Stimulated activated CD8-positive, alpha-beta memory T cell treated with anti-CD3 and anti-CD28 coated beads, Interleukin-4, amount 100 ng/mL, for 48 hours (primary cell): Measurements from ENCODE around the gene MAP10.

Source experiments
- DNase-seq: peaks from one replicate; pipeline ENCODE4 v3.0.0-alpha.2; 2020

The MAP10 gene

DNA sequence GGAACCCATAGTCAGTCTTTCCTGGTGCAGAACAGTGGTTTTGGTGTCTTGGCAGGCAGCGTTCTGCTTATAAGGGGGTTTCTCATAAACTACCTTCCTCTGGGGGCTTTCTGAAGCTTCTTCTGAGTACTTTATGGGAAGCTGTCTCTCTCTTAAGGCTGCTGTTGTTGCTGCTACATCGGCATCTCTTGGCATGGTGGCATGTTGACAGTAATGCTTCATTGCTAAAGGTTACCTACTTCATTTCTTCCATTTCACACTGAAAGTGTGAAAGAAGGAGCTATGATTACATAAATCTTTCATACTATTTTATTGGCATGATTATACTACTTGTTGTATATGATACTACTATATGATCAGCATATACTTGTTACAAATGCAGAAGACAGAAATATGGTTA lies 6.3 kb upstream of the MAP10 start:
- no peak for DNase-seq

DNA sequence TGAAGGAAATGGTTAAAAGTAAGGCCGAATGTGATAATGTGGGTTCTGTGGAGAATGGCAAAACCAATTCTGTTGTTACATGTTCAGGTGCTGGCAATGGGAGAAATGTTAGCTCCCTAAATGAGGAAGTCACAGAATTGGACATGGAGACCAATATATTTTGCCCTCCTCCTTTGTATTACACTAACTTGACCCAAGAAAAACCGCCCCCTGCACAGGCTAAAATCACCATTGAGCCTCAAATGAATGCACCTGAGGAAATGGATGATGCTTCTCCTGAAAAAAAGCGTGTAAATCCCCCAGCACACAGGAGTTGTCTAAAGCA lies 932 bp downstream of the MAP10 start:
- DNase-seq, result no peak

DNA sequence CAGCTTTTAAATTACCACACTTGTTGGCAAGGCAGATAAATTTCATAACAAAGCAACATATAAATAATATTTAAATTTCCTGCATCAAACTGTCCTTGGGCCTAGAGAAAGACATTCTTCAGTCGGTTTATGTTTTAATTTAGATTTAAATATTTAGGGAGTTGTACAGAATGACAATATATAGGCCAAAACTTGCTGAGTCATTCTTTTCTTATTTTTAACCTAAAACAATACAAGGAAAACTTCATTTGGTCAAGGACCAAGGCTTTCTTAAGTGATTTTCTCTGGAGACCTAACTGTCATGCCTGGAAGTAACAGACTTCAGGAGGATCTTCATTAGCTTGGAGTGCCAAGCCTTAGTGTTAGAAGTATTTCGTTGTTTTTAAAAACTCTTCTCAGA lies 5.6 kb downstream of the MAP10 start:
- no peak for DNase-seq

DNA sequence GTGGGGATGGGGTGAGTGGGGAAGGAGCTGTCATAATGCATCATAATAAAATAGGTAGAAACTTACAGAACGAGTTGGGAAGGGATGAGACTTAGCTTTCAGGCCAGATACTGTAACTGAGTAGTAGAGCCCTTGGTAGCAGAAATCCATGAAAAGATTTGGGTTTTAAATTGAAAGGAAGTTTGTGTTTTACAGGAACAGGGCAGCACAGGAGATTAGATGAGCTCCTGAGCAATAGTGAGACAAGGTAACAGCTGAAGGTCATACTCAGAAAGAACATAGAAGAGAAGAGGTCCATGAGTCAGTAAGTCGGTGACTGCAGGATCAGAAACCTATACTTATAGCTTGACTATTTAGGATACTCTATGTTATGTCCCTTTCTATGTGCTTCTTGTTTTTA lies 7.3 kb downstream of the MAP10 start:
- no peak for DNase-seq

DNA sequence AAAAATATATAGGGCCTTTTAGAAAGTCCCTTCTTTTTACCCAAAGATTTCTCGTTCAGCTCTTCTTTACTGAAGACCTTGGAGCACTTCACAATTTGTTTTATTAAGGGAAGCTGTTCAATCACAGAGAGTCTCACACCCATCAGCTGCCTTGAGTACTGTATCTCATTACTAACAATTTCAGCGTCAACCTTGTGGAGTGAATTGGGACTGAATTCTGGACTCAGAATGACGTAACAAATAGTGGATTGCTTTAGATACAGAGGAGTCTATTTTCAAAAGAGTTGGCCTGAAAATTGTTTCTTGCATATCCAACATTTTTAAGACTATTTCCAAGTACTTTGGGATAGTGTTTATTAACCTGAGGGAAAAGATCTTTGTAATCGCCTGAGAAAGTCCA lies 7.9 kb downstream of the MAP10 start:
- no peak for DNase-seq

DNA sequence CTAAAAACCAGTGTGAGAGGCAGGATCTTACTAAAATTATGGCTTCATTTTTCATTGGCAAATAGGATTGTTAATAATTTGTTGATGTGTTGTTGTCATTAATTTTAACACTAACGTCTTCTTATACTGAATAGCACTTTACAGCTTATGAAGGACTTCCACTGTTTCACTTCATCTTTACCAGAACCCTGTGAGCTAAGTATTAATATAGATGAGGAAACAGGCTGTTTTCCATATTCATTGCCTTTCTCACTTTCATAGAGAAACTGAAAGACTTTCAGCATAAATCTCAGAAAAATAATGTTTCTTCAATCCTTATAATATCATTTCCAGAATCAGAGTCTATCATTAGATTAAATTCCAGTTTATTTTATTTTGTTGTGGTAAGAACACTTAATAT lies 8.5 kb downstream of the MAP10 start:
- no peak for DNase-seq

DNA sequence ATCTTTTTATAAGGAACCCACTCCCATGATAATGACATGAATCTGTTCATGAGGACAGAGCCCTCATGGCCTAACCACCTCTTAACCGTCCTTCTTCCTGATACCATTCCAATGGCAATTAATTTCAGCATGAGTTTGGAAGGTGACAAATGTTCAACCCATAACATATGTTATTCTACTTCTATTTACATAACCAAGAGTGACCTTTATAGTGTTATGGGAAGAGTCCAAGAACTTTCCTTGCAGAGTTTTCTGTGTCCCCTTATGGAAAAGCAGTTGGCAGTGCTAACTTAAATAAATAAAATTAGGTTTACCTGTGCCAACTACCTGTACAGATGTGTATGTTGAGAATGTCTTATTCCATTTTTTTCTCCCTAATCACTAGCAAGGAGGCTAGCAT lies 11.1 kb downstream of the MAP10 start:
- no peak for DNase-seq

DNA sequence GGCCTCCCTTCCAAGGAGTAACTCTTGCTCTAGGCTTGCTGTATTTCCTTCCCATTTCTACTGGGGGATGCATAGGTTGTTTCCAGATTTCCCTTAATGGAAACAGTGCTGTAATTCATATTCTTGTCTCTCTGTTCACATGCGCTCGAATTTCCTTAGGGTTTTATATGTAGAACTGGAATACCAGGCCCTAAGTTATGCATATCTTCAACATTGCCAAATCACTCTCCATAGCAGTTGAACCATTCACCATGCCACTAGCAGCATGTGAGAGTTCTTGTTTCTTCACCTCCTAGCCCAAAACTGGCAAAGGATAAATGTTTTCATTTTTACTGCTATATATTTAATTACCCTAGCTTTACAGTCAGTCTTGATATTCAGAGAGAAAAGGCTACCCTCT lies 12.8 kb downstream of the MAP10 start:
- DNase-seq, result no peak

DNA sequence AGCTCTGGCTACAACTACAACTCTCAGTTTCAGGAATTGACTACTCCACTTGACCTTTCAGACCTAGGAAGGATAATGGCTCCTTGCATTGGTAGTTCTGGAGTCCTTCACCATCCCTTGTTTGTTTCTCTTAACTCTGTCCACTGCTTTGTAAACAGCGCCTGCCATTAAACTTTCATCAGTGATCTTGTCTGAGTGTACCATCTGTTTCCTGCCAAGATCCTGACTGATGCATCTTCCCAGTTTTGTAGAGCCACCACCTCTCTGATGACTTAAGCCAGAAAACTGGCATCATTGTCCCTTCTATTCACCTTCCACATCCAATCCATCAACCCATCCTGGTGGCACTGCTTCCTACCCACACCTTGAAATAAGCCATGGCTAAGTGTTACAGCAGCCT lies 15.2 kb downstream of the MAP10 start:
- DNase-seq, result no peak

DNA sequence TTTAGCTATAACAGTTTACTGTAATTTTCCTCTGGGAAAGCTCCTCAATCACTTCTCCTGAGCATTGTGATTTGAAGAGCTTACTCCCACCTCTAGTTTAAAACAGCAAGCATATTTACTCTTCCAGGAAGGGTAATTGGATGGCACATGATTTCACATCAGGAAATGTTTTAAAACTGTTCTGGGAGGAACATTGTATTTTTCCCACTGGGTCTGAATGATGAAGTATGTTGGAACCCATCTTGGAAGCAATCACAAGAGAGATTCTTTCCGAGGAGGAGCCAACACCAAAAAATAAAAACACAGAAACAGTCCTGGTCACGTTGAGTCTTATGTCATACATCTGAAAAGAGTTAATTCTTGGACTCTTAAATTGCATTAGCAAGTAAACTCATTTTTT lies 17.3 kb downstream of the MAP10 start:
- DNase-seq, result no peak

DNA sequence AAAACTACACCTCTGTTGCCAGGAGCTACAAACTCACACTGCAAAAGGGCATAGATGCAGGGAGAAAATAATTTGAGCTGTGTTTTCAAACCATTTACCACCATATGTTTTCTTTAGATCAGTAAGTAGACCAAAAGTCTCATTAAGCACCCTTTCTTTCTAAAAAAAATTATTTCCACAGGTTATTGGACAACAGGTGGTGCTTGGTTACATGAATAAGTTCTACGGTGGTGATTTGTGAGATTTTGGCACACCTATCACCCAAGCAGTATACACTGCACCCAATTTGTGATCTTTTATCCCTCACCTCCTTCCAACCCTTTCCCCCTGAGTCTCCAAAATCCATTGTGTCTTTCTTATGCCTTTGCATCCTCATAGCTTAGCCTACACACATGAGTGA lies 21.1 kb downstream of the MAP10 start:
- DNase-seq, result no peak

DNA sequence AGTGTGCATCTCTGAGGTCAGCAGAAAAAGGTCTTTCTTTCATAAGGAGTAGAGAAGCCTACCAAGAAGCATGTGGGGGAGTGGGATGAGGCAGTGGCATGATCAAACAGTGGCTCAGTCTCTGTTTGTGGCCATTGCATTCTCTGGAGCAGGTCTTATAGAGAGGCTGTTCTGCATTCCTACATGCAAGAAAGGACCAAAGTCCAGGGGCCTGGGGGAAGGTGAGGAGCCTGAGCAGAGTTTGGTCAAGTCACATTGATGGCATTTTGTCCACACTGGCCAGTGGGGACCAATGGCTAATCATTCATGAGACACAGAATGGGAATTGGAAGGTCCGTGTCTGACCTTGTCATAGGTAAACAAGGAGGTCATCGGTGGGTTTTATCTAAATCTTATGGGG lies 25.4 kb downstream of the MAP10 start:
- DNase-seq, result no peak

DNA sequence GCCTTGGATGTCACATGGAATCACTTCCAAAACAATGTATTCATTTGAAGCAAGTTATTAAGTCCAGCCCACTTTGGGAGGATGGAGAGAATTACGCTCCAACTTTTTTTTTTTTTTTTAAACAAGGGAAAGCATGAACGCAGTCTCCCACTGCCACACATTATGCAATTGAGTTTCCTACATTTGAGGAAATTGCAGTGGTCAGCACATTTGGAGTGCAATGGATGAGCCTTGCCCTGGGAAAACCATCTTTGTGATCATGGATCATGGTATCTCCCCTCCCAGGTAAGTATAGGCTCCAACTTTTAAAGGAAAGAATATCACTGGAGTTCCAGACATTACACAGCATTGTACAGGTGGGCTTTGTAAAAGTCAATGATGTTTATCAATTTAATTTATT lies 26.7 kb downstream of the MAP10 start:
- no peak for DNase-seq

DNA sequence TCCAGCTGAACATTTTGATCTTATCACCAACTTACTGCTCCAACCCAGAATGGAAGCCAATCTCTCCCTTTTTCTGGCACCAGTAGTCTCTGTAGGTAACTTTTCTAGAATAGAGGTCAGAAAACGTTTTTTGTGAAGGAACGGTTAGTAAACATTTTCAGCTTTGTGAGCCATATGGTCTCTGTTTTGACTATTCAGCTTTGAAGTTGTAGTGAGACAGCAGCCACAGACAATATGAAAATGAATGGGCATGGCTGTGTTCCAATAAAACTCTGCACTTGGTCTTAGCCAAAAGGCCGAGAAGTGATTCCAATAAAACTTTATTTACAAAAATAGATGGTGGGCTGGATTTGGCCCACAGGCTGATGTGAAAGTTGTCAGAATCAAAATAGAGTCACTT lies 28.9 kb downstream of the MAP10 start:
- DNase-seq, result no peak

DNA sequence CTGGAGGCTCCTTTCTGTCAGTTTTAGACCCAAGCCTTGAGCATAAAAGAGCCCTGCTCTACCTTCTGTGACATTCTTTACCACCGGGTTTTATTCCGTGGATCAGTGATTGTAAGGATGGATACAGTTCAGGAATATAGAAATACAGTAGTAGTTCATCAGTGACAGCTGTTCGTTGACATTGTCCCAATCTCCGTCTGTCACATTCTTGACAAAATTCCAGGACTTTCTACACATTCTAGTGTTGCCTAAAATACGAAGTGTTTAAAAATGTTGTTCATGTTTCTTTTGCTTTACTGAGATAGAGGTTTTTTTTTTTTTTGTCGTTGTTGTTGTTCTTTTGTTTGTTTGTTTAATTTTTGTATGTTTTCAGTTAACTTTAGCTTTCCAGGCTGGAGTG lies 29.9 kb downstream of the MAP10 start:
- DNase-seq, result no peak

DNA sequence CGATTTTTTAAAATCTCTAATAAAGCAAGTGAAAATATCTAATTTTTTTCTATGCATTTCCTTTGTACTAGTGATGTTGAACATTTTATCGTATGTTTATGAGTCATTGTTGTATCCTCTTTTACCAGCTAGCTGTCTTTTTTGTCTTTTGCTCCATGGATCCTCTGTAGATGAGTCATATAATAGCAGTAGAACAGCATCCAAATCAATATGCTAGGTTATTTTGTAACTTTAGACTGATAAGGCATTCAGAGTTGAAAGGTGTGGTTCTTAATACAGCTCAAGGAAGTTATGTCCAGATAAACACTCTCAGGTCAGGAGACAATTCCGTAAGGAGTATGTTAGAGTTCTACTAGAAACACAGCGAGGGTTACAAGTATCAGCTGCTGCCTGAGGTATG lies 31.9 kb downstream of the MAP10 start:
- no peak for DNase-seq

DNA sequence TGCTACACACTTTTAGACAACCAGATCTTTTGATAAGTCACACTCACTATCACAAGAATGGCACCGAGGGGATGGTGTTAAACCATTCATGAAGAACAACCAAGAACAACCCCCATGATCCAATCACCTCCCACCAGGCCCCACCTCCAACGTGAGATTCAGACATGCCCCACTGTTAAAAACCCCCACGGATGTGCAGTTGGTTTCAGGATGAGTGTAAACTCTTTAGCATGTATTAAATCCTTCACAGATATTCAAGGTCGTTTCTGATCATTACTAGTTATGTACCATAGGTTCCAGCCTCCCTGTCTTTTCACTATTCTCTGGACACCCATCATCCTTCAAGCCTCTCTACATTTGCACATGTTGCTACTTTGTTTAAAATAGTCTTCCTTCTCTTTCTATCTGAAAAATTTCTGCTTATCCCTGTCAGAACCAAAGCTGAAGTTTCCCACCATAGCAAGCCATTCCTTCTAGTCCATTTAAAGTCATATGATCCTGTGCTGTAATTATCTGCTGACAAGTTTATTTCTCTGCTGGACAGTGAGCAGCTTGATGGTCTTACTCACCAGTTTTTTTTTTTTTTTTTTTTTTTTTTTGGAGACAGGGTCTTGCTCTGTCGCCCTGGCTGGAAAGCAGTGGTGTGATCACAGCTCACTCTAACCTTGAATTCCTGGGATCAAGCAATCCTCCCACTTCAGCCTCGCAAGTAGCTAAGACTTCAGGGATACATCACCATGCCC lies 36.8 kb downstream of the MAP10 start:
- no peak for DNase-seq

DNA sequence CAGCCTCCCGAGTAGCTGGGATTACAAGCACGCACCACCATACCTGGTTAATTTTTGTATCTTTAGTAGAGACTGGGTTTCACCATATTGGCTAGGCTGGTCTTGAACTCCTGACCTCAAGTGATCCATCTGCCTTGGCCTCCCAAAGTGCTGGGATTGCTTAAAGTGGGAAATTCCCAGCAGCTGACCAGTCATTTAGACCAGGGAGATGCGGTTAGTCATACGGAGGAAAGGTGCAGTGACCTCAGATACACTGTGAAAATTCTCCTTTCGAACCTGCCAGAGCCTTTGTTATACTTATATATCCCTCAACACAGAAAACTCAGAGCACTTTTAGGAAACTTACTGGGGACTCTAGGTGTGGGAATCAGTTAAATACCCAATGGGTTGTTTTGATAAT lies 39.6 kb downstream of the MAP10 start:
- no peak for DNase-seq

DNA sequence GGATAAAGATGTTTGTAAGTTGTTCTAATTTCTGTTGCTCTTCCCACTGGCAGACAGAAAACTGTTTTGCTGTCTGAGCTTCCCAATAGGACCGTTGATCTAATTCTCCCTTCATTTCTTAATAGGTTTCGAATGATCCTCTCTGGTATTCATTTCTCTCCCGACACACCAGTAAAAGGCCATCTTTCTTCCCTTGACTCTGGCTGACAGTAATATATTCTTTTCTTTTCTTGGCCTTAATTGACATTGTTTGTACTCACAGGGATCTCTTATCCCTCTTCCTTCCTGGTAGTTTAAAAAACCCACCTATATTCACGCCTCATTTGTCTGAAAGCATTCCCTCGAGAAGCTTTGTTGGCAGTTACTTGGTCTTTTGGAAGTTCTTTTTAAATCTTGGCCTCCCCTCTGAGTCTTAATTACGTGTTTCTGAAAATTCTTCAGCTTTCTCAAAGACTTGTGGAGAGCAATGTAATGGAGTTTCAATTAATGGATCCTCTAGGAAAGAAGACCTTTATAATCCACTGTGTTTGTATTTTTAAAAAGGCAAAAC lies 40.3 kb downstream of the MAP10 start:
- no peak for DNase-seq

DNA sequence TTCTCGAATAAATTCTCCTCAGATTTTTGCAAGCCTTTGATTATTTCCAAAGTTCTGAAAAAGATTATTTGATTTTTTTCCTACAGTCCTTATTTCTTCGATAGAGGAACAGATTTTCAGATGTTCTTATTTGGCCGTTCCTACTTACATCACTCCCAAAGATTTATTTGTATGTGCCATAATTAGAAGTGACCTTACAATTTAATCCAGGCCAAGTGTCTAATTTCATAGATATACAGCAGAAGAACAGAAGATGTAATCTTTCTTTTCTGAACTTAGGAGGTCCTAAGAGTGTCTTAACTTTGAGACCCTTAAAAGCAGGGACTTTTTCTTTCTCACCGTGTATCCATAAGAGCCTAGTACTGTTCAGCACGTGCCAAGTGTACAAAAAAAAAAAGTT lies 46.3 kb downstream of the MAP10 start:
- DNase-seq, result no peak

DNA sequence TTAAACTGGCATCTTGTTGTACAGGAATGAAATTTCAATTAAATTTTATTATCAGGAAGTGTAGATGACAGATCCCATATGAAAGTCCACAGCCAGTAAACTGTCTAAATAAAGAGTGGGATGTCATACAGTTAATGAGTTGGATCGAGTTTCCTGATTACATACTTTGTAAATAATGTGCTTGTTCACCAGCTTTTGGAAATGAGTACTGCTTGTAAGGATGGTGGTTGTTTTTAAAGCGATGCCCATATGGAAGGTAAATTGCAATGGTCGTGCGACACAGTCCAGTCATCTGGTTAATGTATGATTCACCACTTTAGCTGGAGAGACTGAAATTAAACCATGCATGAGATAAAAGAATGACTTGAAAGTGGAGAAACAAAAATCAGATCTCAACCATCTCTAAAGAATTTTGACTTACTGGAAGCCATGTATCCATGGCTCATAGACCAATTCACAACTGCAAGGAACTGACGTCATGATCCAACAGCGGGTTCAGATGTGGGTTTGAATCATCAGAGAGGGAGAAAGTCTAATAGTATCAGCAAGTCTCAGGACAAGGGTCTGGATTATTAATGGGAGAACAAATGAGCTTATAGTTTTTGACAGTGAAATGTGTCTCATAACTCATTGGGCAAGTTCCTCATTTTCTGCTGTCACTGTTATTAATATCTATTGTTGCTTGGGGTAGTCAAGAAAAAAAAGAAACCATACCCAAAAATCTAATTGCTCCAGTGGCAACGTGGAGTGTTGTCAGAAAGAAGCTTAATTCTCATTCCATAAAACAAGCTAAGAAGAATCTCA lies 49.0 kb downstream of the MAP10 start:
- DNase-seq, result no peak

DNA sequence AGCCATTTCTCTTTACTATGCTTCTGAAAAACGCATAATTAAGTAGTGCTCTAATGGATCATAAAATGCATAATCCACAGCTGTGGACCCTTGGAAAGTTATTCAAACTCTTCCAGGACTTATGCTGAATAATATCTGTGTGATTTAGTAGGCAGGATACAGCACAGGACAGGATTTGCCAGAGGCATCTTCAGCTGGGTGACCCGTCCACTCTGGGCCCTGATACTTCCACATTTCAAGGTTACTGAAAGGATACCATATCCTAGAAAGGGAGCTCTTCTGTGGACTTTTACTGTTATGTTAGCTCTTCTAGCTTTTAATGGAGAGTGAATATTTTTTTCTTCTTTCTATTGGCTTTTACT lies 49.6 kb downstream of the MAP10 start:
- no peak for DNase-seq

DNA sequence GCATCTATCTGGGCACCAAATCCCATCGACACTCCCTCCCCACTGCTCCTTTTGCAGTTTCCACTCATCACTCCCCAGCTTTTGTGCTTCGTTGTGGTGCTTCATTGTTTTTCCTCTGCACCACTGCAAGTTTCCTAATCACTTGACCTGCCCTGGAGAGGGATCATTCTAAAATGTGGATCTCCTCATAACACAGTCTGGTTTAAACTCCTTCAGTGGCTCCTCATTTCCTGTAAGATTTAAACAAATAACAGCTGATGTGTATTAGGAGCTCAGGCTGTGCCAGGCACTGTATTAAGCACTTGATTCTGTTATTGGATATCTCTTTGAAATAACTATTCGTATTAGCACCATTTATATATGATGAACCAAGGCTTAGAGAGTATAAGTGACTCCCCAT lies 51.3 kb downstream of the MAP10 start:
- DNase-seq, result no peak
